GM12878 (cell line): Measurements from ENCODE around the gene FTO. TPM values are rescaled to one million over a fixed set of nuclear protein-coding genes. Genes with fewer than 3 reads are reported as not detected.
A peak's percentile ranks its signal among the peaks of the same experiment; 100 is the strongest.

ENCODE experiments used
- ATAC-seq: fragments of 200-7000 bp; cut with Tn5 transposase; 3 replicates; pipeline ENCODE4 v1.9.1; 2020; ENCODE audit warnings: mild to moderate bottlenecking, moderate library complexity
- BruUV-seq: library from RNA; stranded (reverse); fragments of 400-500 nt; replicated peaks from 2 replicates; lab custom pipeline; 2021; lab: Mats Ljungman, UMichigan
- CTCF ChIA-PET: fragments of 300-600 bp; sonication (Branson Sonifier 250); formaldehyde crosslinking; extraction: SDS; loops from one replicate; lab custom pipeline; 2021; ENCODE audit warnings: inconsistent platforms; lab: Yijun Ruan, JAX
- POLR2A ChIA-PET: fragments of 350-600 bp; formaldehyde crosslinking; extraction: SDS; loops from one replicate; lab custom pipeline; 2021; ENCODE audit warnings: inconsistent platforms; lab: Charles Lee
- RAD21 ChIA-PET: fragments of 300-600 bp; sonication (Branson Sonifier 250); formaldehyde crosslinking; loops from one replicate; lab custom pipeline; 2023; ENCODE audit warnings: antibody characterized with exemption; ENCODE audit not compliant: unreplicated experiment; lab: Charles Lee
- SMC1A ChIA-PET: fragments of 300-600 bp; sonication (Branson Sonifier 250); formaldehyde crosslinking; loops from one replicate; lab custom pipeline; 2023; ENCODE audit not compliant: unreplicated experiment, uncharacterized antibody; lab: Charles Lee
- DNase-seq: peaks from one replicate; pipeline ENCODE4 v3.0.0-alpha.2; 2011; ENCODE audit warnings: low read depth, low spot score
- FAIRE-seq: peaks from 3 replicates; lab custom pipeline; 2011; peaks lifted over from hg19 to GRCh38; lab: Jason Lieb, UNC
- H2AFZ ChIP-seq: 2 replicates; pipeline ENCODE4 v1.6.0; 2011; ENCODE audit warnings: low read depth, low read length, control low read depth; ENCODE audit not compliant: control insufficient read depth
- H3K27ac ChIP-seq: 2 replicates; pipeline ENCODE4 v1.5.1; 2011; ENCODE audit warnings: control low read depth; ENCODE audit not compliant: control insufficient read depth, insufficient read depth
- H3K27me3 ChIP-seq, 2 experiments: replicated peaks in 1 of 2; 2 replicates each; pipeline versions ENCODE4 v1.6.0 to v1.6.1; 2011; ENCODE audit warnings: low read length in 1 of 2; ENCODE audit not compliant: control insufficient read depth in 2 of 2, insufficient read depth in 2 of 2
- H3K36me3 ChIP-seq, 2 experiments: 2 replicates each; pipeline ENCODE4 v1.5.1; 2011; ENCODE audit warnings: low read length in 1 of 2; ENCODE audit not compliant: control insufficient read depth in 2 of 2, insufficient read depth in 2 of 2
- H3K4me1 ChIP-seq: 2 replicates; pipeline ENCODE4 v1.6.1; 2011; ENCODE audit warnings: mild to moderate bottlenecking, low read length, moderate library complexity, mixed read lengths; ENCODE audit not compliant: control insufficient read depth, insufficient read depth
- H3K4me2 ChIP-seq: 2 replicates; pipeline ENCODE4 v1.6.0; 2011; ENCODE audit warnings: control low read depth; ENCODE audit not compliant: control insufficient read depth, insufficient read depth
- H3K4me3 ChIP-seq: fragments of 200-600 bp; sonication (generic); 2 replicates; pipeline ENCODE4 v1.5.1; 2016
- H3K79me2 ChIP-seq: 2 replicates; pipeline ENCODE4 v1.6.0; 2011; ENCODE audit warnings: low read length; ENCODE audit not compliant: control insufficient read depth, insufficient read depth
- H3K9ac ChIP-seq: 2 replicates; pipeline ENCODE4 v1.8.0; 2011; ENCODE audit warnings: low read length, control low read depth, mixed read lengths; ENCODE audit not compliant: control insufficient read depth, insufficient read depth
- H3K9me3 ChIP-seq: replicated peaks from 3 replicates; pipeline ENCODE4 v1.5.1; 2011; ENCODE audit warnings: mild to moderate bottlenecking, low read length; ENCODE audit not compliant: control insufficient read depth, insufficient read depth
- H4K20me1 ChIP-seq: 2 replicates; pipeline ENCODE4 v1.6.0; 2011; ENCODE audit not compliant: control insufficient read depth, insufficient read depth
- EZH2 ChIP-seq: IDR thresholded peaks from 2 replicates; pipeline ENCODE4 v1.6.1; 2012; ENCODE audit warnings: low read depth, mild to moderate bottlenecking, control low read depth, inconsistent platforms, low read length, borderline replicate concordance; ENCODE audit not compliant: control insufficient read depth
- HDAC6 ChIP-seq: fragments of 200-600 bp; sonication (generic); IDR thresholded peaks from one replicate; pipeline ENCODE4 v1.8.0; 2017; ENCODE audit warnings: antibody characterized with exemption; ENCODE audit not compliant: unreplicated experiment
- IRF3 ChIP-seq: fragments of 450-650 bp; IDR thresholded peaks from 2 replicates; pipeline ENCODE4 v1.6.1; 2014; ENCODE audit warnings: mild to moderate bottlenecking
- NFIC ChIP-seq: IDR thresholded peaks from 2 replicates; pipeline ENCODE4 v1.6.1; 2012; ENCODE audit warnings: low read depth, mild to moderate bottlenecking, inconsistent platforms, low read length, moderate library complexity
- PKNOX1 ChIP-seq: fragments of 450-650 bp; IDR thresholded peaks from 2 replicates; pipeline ENCODE4 v1.6.1; 2016; ENCODE audit warnings: mild to moderate bottlenecking
- SRF ChIP-seq, 2 experiments: IDR thresholded peaks; 2 replicates each; pipeline ENCODE4 v1.6.1; 2011; ENCODE audit warnings: low read depth in 2 of 2, low read length in 2 of 2, mild to moderate bottlenecking in 1 of 2, moderate library complexity in 1 of 2
- ZBTB11 ChIP-seq: fragments of 450-650 bp; formaldehyde crosslinking; IDR thresholded peaks from 2 replicates; pipeline ENCODE4 v1.5.0; 2022; ENCODE audit warnings: mild to moderate bottlenecking, missing genetic modification characterization
- WGBS: methylation state at CpG from one replicate; pipeline ENCODE4 v1.1.6; 2016; ENCODE audit warnings: low lambda C conversion rate; ENCODE audit not compliant: insufficient replicate concordance, insufficient coverage; ENCODE audit errors: missing lambda C conversion rate; 5-methylcytosine and 5-hydroxymethylcytosine counted together
- in situ Hi-C: fragments of 300-500 bp; cut with MboI; formaldehyde crosslinking; loops from 9 replicates; pipeline ENCODE4 v1.14.3; 2018; ENCODE audit warnings: mixed read lengths
- intact Hi-C: fragments of 100-400 bp; cut with micrococcal nuclease; formaldehyde crosslinking; loops from one replicate; pipeline ENCODE4 v1.14.2; 2022; ENCODE audit not compliant: unreplicated experiment
- polyA plus RNA-seq, 11 experiments: library from polyadenylated mRNA; depleted of rRNA in 4 of 11; unstranded in 6 of 11; stranded (reverse) in 5 of 11; fragments of >200 nt; fragmentation: Nextera tagmentation in 4 of 11; fragmentation: Illumina TruSeq in 1 of 11; extraction: Ambion mirVana in 4 of 11; extraction: Trizol in 1 of 11; gene quantifications; 1 replicate in 1 of 11; 2 replicates in 10 of 11; pipeline versions ENCODE4 v1.2.1 to v1.2.3, GENCODE V29; 2011 to 2016; ENCODE audit warnings: inconsistent platforms in 2 of 11, missing spikeins in 2 of 11, low read depth in 1 of 11
- total RNA-seq, 4 experiments: library from RNA; depleted of rRNA in 3 of 4; stranded (reverse); fragments of >200 nt in 3 of 4; fragmentation: Illumina TruSeq in 1 of 4; extraction: Trizol in 1 of 4; gene quantifications; 2 replicates each; pipeline versions ENCODE4 v1.2.1 to v1.2.3, GENCODE V29; 2013 to 2021

Gene FTO
- total and polyA plus RNA-seq, 10 of the 15 experiments (the other 5 are each of a cell fraction or from before 2014, with no cell fraction given) = 20.1 to 55.0 (median 47.0) TPM

- DNase-seq = no peak
- CTCF ChIA-PET = interaction anchor here (1.0 to 3.0 kb wide), 5 partner anchors 10 to 17 kb away, joined by 3 to 19 read pairs (median 5); no protein-coding TSS in a partner anchor
Measured at GRCh38 chr16:53757971-53758609, 54.1 kb downstream of the FTO start.

More at GRCh38 chr16:53757971-53758609, 54.1 kb downstream of the FTO start:
- no peak overlapping the region for H3K27ac ChIP-seq
- H2AFZ ChIP-seq = no peak overlapping the region
- WGBS = 68% methylated on average over 4 of the region's 4 CpGs
- no peak for FAIRE-seq
- H3K9ac ChIP-seq = no peak overlapping the region
- ATAC-seq = peak; percentile 61; the same call in 2 of the 3 replicates
- no peaks in the 10 kb centered on the region for H3K4me1 ChIP-seq
- in situ Hi-C loops (no loop called here), intact Hi-C loops (no loop called here)
- no peaks in the 10 kb centered on the region for H4K20me1 ChIP-seq
- H3K4me2 ChIP-seq = no peak overlapping the region
- no peaks in the 10 kb centered on the region for H3K36me3 ChIP-seq
- ChIA-PET SMC1A (interaction anchor here (0.8 to 2.1 kb wide), 5 partner anchors 12 to 214 kb away, joined by 3 to 5 read pairs (median 3); no protein-coding TSS in a partner anchor), RAD21 (interaction anchor here (0.6 to 1.1 kb wide), 2 partner anchors 15 to 1700 kb away, joined by 3 read pairs; no protein-coding TSS in a partner anchor), POLR2A (no interaction called here)
- no peaks in the 10 kb centered on the region; the same call in 2 of the 3 replicates for H3K9me3 ChIP-seq
- H3K79me2 ChIP-seq = no peaks in the 10 kb centered on the region
- no peak overlapping the region for H3K4me3 ChIP-seq
- no peaks in the 10 kb centered on the region for H3K27me3 ChIP-seq
- BruUV-seq = no TSS peak
- TF ChIP-seq SRF (IDR thresholded peaks at IDR 0.05; ENCODE audit: low read depth in 2 of 2, low read length in 2 of 2) = no peak
- peak; percentile 37; the same call in 1 of the 2 replicates for TF ChIP-seq PKNOX1
- no peak for TF ChIP-seq EZH2
- TF ChIP-seq HDAC6 = no peak
- TF ChIP-seq IRF3 = no peak
- no peak for TF ChIP-seq NFIC
- TF ChIP-seq ZBTB11 (CRISPR knock-in tag) = no peak
